Dermis microvascular lymphatic vessel endothelial cell (primary cell): ENCODE data around the gene CST7. TPM values are rescaled to one million over a fixed set of nuclear protein-coding genes. Genes with fewer than 3 reads are reported as not detected.

Experiments used
- DNase-seq, 2 donors: peaks; one replicate each; pipeline versions ENCODE4 v3.0.0 to v3.0.0-alpha.2; 2010; ENCODE audit warnings: low read depth in 2 of 2
- total RNA-seq: library from RNA; depleted of rRNA; stranded (reverse); fragments of >200 nt; gene quantifications from 2 replicates; pipeline ENCODE4 v1.2.1, GENCODE V29; 2014

The CST7 gene
- total RNA-seq, 1 donor from 2014 or later, result not detected

- DNase-seq, result no peak
These were observed 15.4 kb downstream of the CST7 start for GRCh38 chr20:24964506-24964840.

- DNase-seq, result no peak
These were observed 16.2 kb downstream of the CST7 start for GRCh38 chr20:24965065-24965919.

- no peak for DNase-seq
These were observed 17.4 kb downstream of the CST7 start for GRCh38 chr20:24966317-24967012.

- no peak for DNase-seq
These were observed 19.3 kb downstream of the CST7 start for GRCh38 chr20:24968278-24968800.

GRCh38 chr20:24969186-24970029 lies 20.3 kb downstream of the CST7 start:
- DNase-seq, result no peak

- no peak for DNase-seq
These were observed 21.0 kb downstream of the CST7 start for GRCh38 chr20:24970030-24970553.

GRCh38 chr20:24970754-24971153 lies 21.7 kb downstream of the CST7 start:
- no peak for DNase-seq

GRCh38 chr20:24971376-24972101 lies 22.5 kb downstream of the CST7 start:
- no peak for DNase-seq

GRCh38 chr20:24972341-24972740 lies 23.3 kb downstream of the CST7 start:
- no peak for DNase-seq

GRCh38 chr20:24977336-24977735 lies 28.3 kb downstream of the CST7 start:
- no peak for DNase-seq

- DNase-seq, result no peak
These were observed 28.7 kb downstream of the CST7 start for GRCh38 chr20:24977797-24978196.

GRCh38 chr20:24978513-24978912 lies 29.4 kb downstream of the CST7 start:
- no peak for DNase-seq

- no peak for DNase-seq
These were observed 30.2 kb downstream of the CST7 start for GRCh38 chr20:24979036-24979960.

- no peak for DNase-seq
These were observed 31.4 kb downstream of the CST7 start for GRCh38 chr20:24980291-24981053.

GRCh38 chr20:24981282-24981681 lies 32.2 kb downstream of the CST7 start:
- DNase-seq, result no peak

- DNase-seq, result no peak
These were observed 32.7 kb downstream of the CST7 start for GRCh38 chr20:24981790-24982189.

GRCh38 chr20:24983896-24984295 lies 34.8 kb downstream of the CST7 start:
- DNase-seq, result no peak

GRCh38 chr20:24984961-24985640 lies 36.0 kb downstream of the CST7 start:
- DNase-seq, result no peak
